ENCODE data around the gene ZNF785. TPM values are rescaled to one million over a fixed set of nuclear protein-coding genes. Genes with fewer than 3 reads are reported as not detected.
A peak's percentile ranks its signal among the peaks of the same experiment; 100 is the strongest.

The ZNF785 gene
- total and polyA plus RNA-seq, 2 of the 13 experiments (the other 11 are each of a cell fraction or from before 2014, with no cell fraction given), result 0.01 TPM; not detected in 1

- TF ChIP-seq, protein P1, sequence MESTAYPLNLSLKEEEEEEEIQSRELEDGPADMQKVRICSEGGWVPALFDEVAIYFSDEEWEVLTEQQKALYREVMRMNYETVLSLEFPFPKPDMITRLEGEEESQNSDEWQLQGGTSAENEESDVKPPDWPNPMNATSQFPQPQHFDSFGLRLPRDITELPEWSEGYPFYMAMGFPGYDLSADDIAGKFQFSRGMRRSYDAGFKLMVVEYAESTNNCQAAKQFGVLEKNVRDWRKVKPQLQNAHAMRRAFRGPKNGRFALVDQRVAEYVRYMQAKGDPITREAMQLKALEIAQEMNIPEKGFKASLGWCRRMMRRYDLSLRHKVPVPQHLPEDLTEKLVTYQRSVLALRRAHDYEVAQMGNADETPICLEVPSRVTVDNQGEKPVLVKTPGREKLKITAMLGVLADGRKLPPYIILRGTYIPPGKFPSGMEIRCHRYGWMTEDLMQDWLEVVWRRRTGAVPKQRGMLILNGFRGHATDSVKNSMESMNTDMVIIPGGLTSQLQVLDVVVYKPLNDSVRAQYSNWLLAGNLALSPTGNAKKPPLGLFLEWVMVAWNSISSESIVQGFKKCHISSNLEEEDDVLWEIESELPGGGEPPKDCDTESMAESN (CRISPR knock-in tag; conservative IDR thresholded peaks at IDR 0.05), result no peak
- no peak for TF ChIP-seq ZNF678 (CRISPR knock-in tag; IDR thresholded peaks at IDR 0.05)
- TF ChIP-seq ZNF563 (CRISPR knock-in tag; IDR thresholded peaks at IDR 0.05), result peak; percentile 39; the same call in 1 of the 2 replicates
- 0 out of 2 replicates have a peak, but pooled peaks have one; percentile 10 for TF ChIP-seq HNF4A (CRISPR knock-in tag; IDR thresholded peaks at IDR 0.05)
- TF ChIP-seq KAT8 (CRISPR knock-in tag; IDR thresholded peaks at IDR 0.05), result no peak
- TF ChIP-seq FOXJ3 (CRISPR knock-in tag; IDR thresholded peaks at IDR 0.05; ENCODE audit: borderline replicate concordance), result no peak
- TF ChIP-seq ZNF121 (CRISPR knock-in tag; IDR thresholded peaks at IDR 0.05), result 0 out of 2 replicates have a peak, but pooled peaks have one; percentile 19
- no peak for TF ChIP-seq FOXK1 (CRISPR knock-in tag; IDR thresholded peaks at IDR 0.05; ENCODE audit: borderline replicate concordance, low read depth)
- TF ChIP-seq REXO4 (CRISPR knock-in tag; IDR thresholded peaks at IDR 0.05; ENCODE audit: borderline replicate concordance), result no peak
- TF ChIP-seq, protein P2, sequence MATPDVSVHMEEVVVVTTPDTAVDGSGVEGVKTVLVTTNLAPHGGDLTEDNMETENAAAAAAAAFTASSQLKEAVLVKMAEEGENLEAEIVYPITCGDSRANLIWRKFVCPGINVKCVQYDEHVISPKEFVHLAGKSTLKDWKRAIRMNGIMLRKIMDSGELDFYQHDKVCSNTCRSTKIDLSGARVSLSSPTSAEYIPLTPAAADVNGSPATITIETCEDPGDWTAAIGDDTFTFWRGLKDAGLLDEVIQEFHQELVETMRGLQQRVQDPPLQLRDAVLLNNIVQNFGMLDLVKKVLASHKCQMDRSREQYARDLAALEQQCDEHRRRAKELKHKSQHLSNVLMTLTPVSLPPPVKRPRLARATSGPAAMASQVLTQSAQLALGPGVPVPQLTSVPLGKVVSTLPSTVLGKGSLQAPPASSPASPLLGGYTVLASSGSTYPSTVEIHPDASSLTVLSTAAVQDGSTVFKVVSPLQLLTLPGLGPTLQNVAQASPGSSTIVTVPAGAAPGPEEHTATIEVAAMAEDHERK (CRISPR knock-in tag; IDR thresholded peaks at IDR 0.05; ENCODE audit: low read depth), result no peak
- TF ChIP-seq PRDM10 (CRISPR knock-in tag; IDR thresholded peaks at IDR 0.05; ENCODE audit: low read depth), result no peak
- TF ChIP-seq ZNF672 (CRISPR knock-in tag; IDR thresholded peaks at IDR 0.05), result no peak
- no peak for TF ChIP-seq ZMAT3 (CRISPR knock-in tag; conservative IDR thresholded peaks at IDR 0.05)
- no peak for TF ChIP-seq ZNF350 (CRISPR knock-in tag; IDR thresholded peaks at IDR 0.05; ENCODE audit: borderline replicate concordance, low read depth)
- no peak for TF ChIP-seq SALL1 (CRISPR knock-in tag; IDR thresholded peaks at IDR 0.05)
- no peak for TF ChIP-seq THAP8 (CRISPR knock-in tag; IDR thresholded peaks at IDR 0.05; ENCODE audit: borderline replicate concordance)
- no peak for TF ChIP-seq JDP2 (CRISPR knock-in tag; IDR thresholded peaks at IDR 0.05; ENCODE audit: borderline replicate concordance)
- TF ChIP-seq ZBTB42 (CRISPR knock-in tag; IDR thresholded peaks at IDR 0.05), result no peak
- no peak for TF ChIP-seq ASH2L (IDR thresholded peaks at IDR 0.05; ENCODE audit: insufficient read length, low read depth, low read length)
Measured at GRCh38 chr16:30567160-30567990, 18.1 kb downstream of the ZNF785 start (continued).
